ENCODE data around the gene BEX3. TPM values are rescaled to one million over a fixed set of nuclear protein-coding genes. Genes with fewer than 3 reads are reported as not detected.
A peak's percentile ranks its signal among the peaks of the same experiment; 100 is the strongest.

BEX3 gene
- 546 TPM for polyA plus RNA-seq (2012; ENCODE audit: insufficient read depth, insufficient read length, low read depth)

DNA sequence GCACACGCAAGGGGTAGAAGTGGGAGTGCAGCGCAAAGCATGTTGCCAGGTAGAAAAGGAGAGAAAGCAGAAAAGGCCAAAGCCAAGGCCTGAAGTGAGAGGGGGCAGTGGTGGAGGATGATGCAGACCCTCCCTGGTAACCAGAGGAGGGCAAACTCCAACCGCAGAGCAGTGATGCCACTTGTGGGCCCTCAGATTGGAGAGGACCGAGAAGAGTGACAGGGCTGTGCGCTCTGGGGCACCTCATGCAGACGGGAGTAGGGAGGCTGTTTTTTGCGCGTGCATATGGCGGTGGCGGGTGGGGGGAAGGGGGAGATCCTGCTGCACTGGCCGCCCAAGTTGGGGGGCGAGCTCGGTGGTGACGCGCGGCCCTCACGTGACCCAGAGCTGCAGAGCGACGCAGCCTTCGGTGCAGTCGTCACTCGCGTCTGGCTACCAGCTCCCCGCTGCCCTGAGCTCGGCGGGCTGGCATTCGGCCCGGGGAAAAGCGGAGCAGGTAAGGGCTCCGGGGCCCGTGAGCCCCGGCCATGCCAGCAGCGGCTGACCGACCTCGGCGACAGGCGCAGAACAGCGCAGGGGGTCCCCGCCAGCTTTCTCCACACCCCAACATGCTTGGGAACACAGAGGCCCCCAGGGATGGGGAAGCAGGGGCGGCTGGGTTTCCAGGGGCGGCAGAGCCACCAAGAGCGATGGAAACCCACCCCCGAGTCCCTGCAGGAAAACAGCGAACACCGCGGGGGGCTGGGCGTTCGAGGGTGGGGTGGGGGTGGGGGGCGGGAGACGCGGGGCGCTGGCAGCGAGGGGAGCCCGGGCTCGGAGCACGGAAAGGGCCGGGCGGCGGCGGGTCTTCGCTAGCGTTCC is at the start of gene BEX3:
TSS of gene BEX3 (plus strand) at position 421 of the 861 bp plus-strand sequence. CDS start 984 bp downstream, outside the sequence.
- no peaks in the 10 kb centered on the region for H3K27me3 ChIP-seq
- peak within 1 kb of the TSS; percentile 70 for H3K4me3 ChIP-seq (ENCODE audit: low read depth, low read length)
- peaks cover 3% of the 10 kb centered on the region; the same call in 1 of the 2 replicates for H3K36me3 ChIP-seq
- no peaks in the 10 kb centered on the region for H3K4me1 ChIP-seq
- TF ChIP-seq, protein P1, sequence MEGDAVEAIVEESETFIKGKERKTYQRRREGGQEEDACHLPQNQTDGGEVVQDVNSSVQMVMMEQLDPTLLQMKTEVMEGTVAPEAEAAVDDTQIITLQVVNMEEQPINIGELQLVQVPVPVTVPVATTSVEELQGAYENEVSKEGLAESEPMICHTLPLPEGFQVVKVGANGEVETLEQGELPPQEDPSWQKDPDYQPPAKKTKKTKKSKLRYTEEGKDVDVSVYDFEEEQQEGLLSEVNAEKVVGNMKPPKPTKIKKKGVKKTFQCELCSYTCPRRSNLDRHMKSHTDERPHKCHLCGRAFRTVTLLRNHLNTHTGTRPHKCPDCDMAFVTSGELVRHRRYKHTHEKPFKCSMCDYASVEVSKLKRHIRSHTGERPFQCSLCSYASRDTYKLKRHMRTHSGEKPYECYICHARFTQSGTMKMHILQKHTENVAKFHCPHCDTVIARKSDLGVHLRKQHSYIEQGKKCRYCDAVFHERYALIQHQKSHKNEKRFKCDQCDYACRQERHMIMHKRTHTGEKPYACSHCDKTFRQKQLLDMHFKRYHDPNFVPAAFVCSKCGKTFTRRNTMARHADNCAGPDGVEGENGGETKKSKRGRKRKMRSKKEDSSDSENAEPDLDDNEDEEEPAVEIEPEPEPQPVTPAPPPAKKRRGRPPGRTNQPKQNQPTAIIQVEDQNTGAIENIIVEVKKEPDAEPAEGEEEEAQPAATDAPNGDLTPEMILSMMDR (IDR thresholded peaks at IDR 0.05; ENCODE audit: low read depth, low read length), result no peak
- no peaks in the 10 kb centered on the region for H3K9me3 ChIP-seq
- peak; percentile 76 for DNase-seq

DNA sequence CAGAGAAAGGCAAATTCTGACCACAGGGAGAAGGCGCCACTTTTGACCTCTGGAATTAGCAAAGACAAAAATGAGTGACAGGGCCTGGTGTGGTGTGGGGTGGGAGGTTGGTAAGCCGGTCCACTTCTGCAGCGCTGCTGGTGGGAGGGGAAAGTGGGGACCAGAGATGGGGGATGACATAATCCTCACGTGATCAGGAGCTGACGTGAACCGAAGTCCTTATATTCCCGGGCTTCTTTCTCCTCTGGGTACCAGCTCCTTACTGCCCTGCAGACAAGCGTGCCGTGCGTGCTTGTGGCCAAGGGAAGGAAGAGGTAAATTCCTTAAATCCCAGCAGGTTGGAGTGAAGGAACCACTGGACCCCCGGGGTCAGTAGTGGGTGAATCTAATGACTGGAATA is 46.3 kb upstream of the BEX3 start, which contains the start of gene TCEAL7:
TSS of gene TCEAL7 (plus strand) at position 249 of the 400 bp plus-strand sequence. CDS start 1,165 bp downstream, outside the sequence.
- H3K27me3 ChIP-seq, result no peaks in the 10 kb centered on the region
- peak within 1 kb of the TSS; percentile 63 for H3K4me3 ChIP-seq (ENCODE audit: low read depth, low read length)
- H3K4me1 ChIP-seq, result no peaks in the 10 kb centered on the region
- DNase-seq, result peak; percentile 43
- no peaks in the 10 kb centered on the region for H3K36me3 ChIP-seq
- TF ChIP-seq, protein P1 (IDR thresholded peaks at IDR 0.05; ENCODE audit: low read depth, low read length), result no peak
- no peaks in the 10 kb centered on the region for H3K9me3 ChIP-seq

DNA sequence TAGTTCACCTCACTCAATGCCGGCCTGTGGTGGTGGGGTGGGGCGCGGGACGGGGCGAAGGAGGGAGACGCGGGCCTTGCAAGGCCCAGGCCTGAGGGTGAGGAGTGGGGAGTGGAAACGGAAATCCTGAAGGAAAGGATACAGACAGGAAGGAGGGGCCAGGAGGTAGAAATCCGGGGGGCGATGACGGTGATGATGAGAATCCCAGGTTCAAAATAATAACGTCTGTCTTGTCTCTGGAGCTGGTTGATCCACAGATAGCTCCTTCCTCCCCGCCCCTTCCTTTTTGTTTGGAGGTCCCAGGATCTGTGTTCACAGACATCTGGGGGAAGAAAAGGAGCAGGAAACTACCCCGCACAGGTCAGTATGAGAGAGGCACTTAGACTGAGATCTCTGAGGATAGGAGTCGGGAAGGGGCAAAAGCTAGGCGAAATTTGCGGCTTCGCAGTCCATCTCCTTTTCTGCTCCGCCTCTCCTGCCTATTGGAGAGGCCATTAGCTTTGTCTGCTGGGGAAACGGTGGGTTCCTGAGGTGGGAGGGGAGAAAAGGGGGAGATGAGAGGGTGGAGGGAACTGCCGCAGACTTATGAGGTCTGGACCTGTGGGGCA is 45.6 kb upstream of the BEX3 start:
- peak overlapping the region; percentile 63 for H3K4me3 ChIP-seq (ENCODE audit: low read depth, low read length)
- TF ChIP-seq, protein P1 (IDR thresholded peaks at IDR 0.05; ENCODE audit: low read depth, low read length), result no peak
- no peaks in the 10 kb centered on the region for H3K9me3 ChIP-seq
- H3K27me3 ChIP-seq, result no peaks in the 10 kb centered on the region
- no peaks in the 10 kb centered on the region for H3K4me1 ChIP-seq
- no peak for DNase-seq
- no peaks in the 10 kb centered on the region for H3K36me3 ChIP-seq

DNA sequence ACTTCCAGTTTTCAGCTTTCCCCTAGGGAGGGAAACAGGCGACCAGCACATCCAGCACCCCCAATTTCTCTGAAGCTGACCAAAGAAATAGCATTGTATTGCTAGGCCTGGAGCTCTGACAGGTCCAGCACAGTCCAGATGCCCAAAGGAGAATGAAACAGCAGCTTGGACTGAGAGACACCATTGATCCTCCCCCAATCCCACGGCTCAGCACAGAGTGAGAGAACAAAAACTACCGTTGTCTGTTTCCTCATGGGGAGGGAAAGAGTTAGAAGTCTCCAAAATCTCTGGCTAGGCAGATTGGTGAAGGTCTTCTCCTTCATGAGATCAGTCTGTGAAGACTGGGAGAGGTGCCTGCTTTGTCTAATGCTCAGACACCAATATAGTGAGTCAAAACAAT is 37.7 kb upstream of the BEX3 start:
- H3K4me1 ChIP-seq, result no peaks in the 10 kb centered on the region
- H3K9me3 ChIP-seq, result no peaks in the 10 kb centered on the region
- TF ChIP-seq, protein P1 (IDR thresholded peaks at IDR 0.05; ENCODE audit: low read depth, low read length), result no peak
- H3K4me3 ChIP-seq (ENCODE audit: low read depth, low read length), result no peak overlapping the region
- H3K27me3 ChIP-seq, result no peaks in the 10 kb centered on the region
- DNase-seq, result no peak
- H3K36me3 ChIP-seq, result no peaks in the 10 kb centered on the region

DNA sequence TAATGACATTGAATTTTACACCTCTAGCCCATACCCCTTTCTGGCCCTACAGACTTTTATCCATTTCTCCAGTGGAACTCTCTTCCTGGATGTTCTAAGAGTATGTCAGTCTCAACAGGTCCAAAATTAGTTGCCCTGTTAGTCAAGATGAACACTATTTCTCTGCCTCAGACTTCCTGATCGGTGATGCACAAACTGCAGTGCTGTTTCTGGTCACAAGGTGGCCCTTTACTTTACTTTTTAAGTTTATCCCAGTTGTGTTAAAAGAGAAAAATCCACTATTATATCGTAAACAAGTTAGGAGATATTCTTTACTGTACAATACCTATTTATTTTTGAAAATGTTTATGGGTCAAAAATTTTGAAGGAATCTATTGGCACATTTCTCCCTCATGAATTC is 33.2 kb upstream of the BEX3 start:
- Histone ChIP-seq H3K9me3 (no peaks in the 10 kb centered on the region), H3K4me1 (no peaks in the 10 kb centered on the region), H3K36me3 (no peaks in the 10 kb centered on the region), H3K27me3 (no peaks in the 10 kb centered on the region), H3K4me3 (ENCODE audit: low read depth, low read length) (no peak overlapping the region)
- DNase-seq, result peak; percentile 24
- TF ChIP-seq, protein P1 (IDR thresholded peaks at IDR 0.05; ENCODE audit: low read depth, low read length), result peak; percentile 68
